Measurements from ENCODE around the gene NFIA. TPM values are rescaled to one million over a fixed set of nuclear protein-coding genes. Genes with fewer than 3 reads are reported as not detected.

Gene NFIA
- total RNA-seq, 1 donor from 2014 or later: 16.2 TPM

GRCh38 chr1:61162520-61163258 is 80.3 kb downstream of the NFIA start:
- no peaks in the 10 kb centered on the region for H3K4me1 Mint-ChIP-seq (ENCODE audit: unreplicated experiment)
- TF ChIP-seq, protein P1, sequence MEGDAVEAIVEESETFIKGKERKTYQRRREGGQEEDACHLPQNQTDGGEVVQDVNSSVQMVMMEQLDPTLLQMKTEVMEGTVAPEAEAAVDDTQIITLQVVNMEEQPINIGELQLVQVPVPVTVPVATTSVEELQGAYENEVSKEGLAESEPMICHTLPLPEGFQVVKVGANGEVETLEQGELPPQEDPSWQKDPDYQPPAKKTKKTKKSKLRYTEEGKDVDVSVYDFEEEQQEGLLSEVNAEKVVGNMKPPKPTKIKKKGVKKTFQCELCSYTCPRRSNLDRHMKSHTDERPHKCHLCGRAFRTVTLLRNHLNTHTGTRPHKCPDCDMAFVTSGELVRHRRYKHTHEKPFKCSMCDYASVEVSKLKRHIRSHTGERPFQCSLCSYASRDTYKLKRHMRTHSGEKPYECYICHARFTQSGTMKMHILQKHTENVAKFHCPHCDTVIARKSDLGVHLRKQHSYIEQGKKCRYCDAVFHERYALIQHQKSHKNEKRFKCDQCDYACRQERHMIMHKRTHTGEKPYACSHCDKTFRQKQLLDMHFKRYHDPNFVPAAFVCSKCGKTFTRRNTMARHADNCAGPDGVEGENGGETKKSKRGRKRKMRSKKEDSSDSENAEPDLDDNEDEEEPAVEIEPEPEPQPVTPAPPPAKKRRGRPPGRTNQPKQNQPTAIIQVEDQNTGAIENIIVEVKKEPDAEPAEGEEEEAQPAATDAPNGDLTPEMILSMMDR (IDR thresholded peaks at IDR 0.05; ENCODE audit: unreplicated experiment): no peak
- H3K4me3 Mint-ChIP-seq (ENCODE audit: unreplicated experiment): no peak overlapping the region
- no peaks in the 10 kb centered on the region for H3K27me3 Mint-ChIP-seq (ENCODE audit: unreplicated experiment)
- H3K27ac Mint-ChIP-seq (ENCODE audit: unreplicated experiment): no peak overlapping the region
- H3K36me3 Mint-ChIP-seq (ENCODE audit: low read depth, unreplicated experiment): no peaks in the 10 kb centered on the region
- DNase-seq (ENCODE audit: low spot score): no peak
- H3K9me3 Mint-ChIP-seq (ENCODE audit: unreplicated experiment): no peaks in the 10 kb centered on the region

DNA sequence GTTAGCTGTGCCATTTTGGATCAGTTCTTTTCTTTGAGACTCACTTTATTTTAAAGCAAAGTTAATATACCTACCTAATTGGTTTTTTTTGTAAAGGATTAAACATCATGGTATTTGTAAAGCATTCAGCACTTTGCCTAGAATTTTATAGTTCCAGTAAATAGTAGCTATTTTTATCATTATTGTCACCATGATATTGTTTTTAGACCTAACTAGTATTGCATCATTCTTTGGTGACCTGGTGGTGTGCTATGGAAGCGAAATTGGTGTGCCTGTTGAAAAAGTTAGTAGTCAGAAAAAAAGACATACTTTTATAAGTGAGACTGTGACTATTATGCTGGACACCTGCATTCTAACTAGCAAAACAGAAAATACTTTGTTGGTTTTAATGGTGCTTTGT is 81.0 kb downstream of the NFIA start:
- TF ChIP-seq, protein P1 (IDR thresholded peaks at IDR 0.05; ENCODE audit: unreplicated experiment): no peak
- Mint-ChIP-seq H3K4me3 (ENCODE audit: unreplicated experiment) (no peak overlapping the region), H3K36me3 (ENCODE audit: low read depth, unreplicated experiment) (no peaks in the 10 kb centered on the region), H3K27me3 (ENCODE audit: unreplicated experiment) (no peaks in the 10 kb centered on the region), H3K27ac (ENCODE audit: unreplicated experiment) (no peak overlapping the region), H3K4me1 (ENCODE audit: unreplicated experiment) (no peaks in the 10 kb centered on the region), H3K9me3 (ENCODE audit: unreplicated experiment) (no peaks in the 10 kb centered on the region)
- DNase-seq (ENCODE audit: low spot score): no peak

DNA sequence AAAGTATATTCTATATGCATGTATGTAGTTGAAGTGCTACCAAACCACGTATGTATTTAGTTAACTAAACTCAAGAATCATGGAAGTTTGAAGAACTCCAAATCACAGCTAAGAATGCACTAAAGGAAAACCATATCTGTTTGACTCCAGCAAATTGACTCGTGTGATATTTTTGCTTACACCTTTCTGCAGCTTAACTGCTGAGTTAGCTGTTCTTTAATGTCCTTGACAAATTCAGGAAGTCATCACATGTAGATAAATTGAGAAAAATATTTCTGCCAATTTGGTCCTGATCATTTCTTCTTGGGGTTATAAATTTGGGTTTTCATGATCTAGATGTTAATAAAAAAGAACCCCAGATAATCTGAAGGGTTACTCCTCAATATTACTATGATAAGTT is 83.0 kb downstream of the NFIA start:
- H3K36me3 Mint-ChIP-seq (ENCODE audit: low read depth, unreplicated experiment): no peaks in the 10 kb centered on the region
- H3K27me3 Mint-ChIP-seq (ENCODE audit: unreplicated experiment): no peaks in the 10 kb centered on the region
- no peaks in the 10 kb centered on the region for H3K9me3 Mint-ChIP-seq (ENCODE audit: unreplicated experiment)
- no peak overlapping the region for H3K27ac Mint-ChIP-seq (ENCODE audit: unreplicated experiment)
- TF ChIP-seq, protein P1 (IDR thresholded peaks at IDR 0.05; ENCODE audit: unreplicated experiment): no peak
- DNase-seq (ENCODE audit: low spot score): no peak
- no peak overlapping the region for H3K4me3 Mint-ChIP-seq (ENCODE audit: unreplicated experiment)
- H3K4me1 Mint-ChIP-seq (ENCODE audit: unreplicated experiment): no peaks in the 10 kb centered on the region

DNA sequence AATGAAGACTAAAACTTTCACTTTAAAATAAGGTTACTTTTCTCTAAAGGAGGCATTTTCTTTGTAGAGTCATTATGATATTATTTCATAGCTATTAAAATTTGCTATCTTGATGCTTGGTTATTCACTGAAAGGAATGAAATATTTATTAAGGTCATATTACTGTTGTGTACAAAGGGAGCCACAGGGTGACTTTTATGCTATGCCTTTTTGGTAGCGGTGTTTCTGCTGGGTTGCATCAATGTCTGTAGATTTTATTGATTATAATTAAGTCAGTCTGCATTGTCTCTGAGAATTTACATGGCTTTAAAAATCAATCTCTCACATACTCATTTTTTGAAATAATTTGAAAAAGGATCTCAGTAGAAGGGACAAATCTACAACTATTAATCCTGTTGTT is 84.9 kb downstream of the NFIA start:
- TF ChIP-seq, protein P1 (IDR thresholded peaks at IDR 0.05; ENCODE audit: unreplicated experiment): no peak
- no peaks in the 10 kb centered on the region for H3K27me3 Mint-ChIP-seq (ENCODE audit: unreplicated experiment)
- no peak overlapping the region for H3K4me3 Mint-ChIP-seq (ENCODE audit: unreplicated experiment)
- DNase-seq (ENCODE audit: low spot score): no peak
- no peaks in the 10 kb centered on the region for H3K9me3 Mint-ChIP-seq (ENCODE audit: unreplicated experiment)
- H3K4me1 Mint-ChIP-seq (ENCODE audit: unreplicated experiment): peaks cover 3% of the 10 kb centered on the region
- H3K36me3 Mint-ChIP-seq (ENCODE audit: low read depth, unreplicated experiment): no peaks in the 10 kb centered on the region
- H3K27ac Mint-ChIP-seq (ENCODE audit: unreplicated experiment): no peak overlapping the region

DNA sequence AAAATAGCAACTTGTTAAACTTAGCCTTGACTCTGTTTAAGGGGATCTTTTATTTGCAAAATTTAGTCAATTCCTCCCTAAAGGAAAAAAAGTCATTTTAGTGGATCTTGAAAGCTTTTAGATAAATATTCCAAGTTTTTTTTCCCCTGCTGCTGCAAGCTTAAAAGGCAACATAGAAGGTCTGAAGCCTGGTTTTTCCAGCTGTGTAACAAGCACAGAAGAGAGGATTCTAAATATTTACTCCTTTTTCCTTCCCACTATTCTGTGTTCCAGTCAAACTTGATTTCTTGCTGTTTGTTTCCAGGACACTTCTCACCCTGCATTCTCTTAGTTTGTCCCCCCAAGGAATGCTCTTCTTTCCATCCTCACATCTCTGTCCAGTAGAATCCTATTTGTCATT is 86.7 kb downstream of the NFIA start:
- H3K27me3 Mint-ChIP-seq (ENCODE audit: unreplicated experiment): no peaks in the 10 kb centered on the region
- peaks cover 3% of the 10 kb centered on the region for H3K4me1 Mint-ChIP-seq (ENCODE audit: unreplicated experiment)
- TF ChIP-seq, protein P1 (IDR thresholded peaks at IDR 0.05; ENCODE audit: unreplicated experiment): no peak
- H3K27ac Mint-ChIP-seq (ENCODE audit: unreplicated experiment): no peak overlapping the region
- no peak for DNase-seq (ENCODE audit: low spot score)
- no peaks in the 10 kb centered on the region for H3K9me3 Mint-ChIP-seq (ENCODE audit: unreplicated experiment)
- H3K4me3 Mint-ChIP-seq (ENCODE audit: unreplicated experiment): no peak overlapping the region
- no peaks in the 10 kb centered on the region for H3K36me3 Mint-ChIP-seq (ENCODE audit: low read depth, unreplicated experiment)

Data from endothelial cell (in vitro differentiated cells).